C4-2B (cell line): ENCODE data around the gene CCDC57.

ENCODE experiments used
- CTCF ChIP-seq: fragments of 450-650 bp; conservative IDR thresholded peaks from 2 replicates; pipeline ENCODE4 v1.5.1; 2017; ENCODE audit warnings: mild to moderate bottlenecking
- ZFX ChIP-seq: fragments of 450-650 bp; IDR thresholded peaks from 2 replicates; pipeline ENCODE4 v1.6.1; 2017

GRCh38 chr17:82061047-82061925 is 151.4 kb downstream of the CCDC57 start:
- TF ChIP-seq CTCF = no peak
- no peak for TF ChIP-seq ZFX
